GM23338 (cell line): ENCODE data around the gene RAD1. TPM values are rescaled to one million over a fixed set of nuclear protein-coding genes. Genes with fewer than 3 reads are reported as not detected.

Experiments used
- polyA plus RNA-seq: library from polyadenylated mRNA; unstranded; fragments of >200 nt; fragmentation: Nextera tagmentation; extraction: Ambion mirVana; gene quantifications from 2 replicates; pipeline ENCODE4 v1.2.1, GENCODE V29; 2016
- total RNA-seq: library from RNA; depleted of rRNA; stranded (reverse); fragments of >200 nt; shearing (Covaris generic); gene quantifications from 2 replicates; pipeline ENCODE4 v1.2.3, GENCODE V29; 2014; rRNA removed

RAD1 gene
- total and polyA plus RNA-seq, 2 experiments from 2014 or later = 39.3 to 40.9 TPM

Other genes with a start within 250 kb of the RAD1 start
- 2.2 and 3.6 TPM in 2 replicates for gene TTC23L, start 76.3 kb downstream of the RAD1 start, total RNA-seq
- gene TTC23L, start 76.3 kb downstream of the RAD1 start, polyA plus RNA-seq = 1.1 and 2.3 TPM in 2 replicates
- gene BRIX1, start 207 bp upstream of the RAD1 start, total RNA-seq = 69.2 and 72.6 TPM in 2 replicates
- gene BRIX1, start 207 bp upstream of the RAD1 start, polyA plus RNA-seq = 137 and 171 TPM in 2 replicates
- 35.7 and 40.8 TPM in 2 replicates for gene DNAJC21, start 14.1 kb upstream of the RAD1 start, total RNA-seq
- gene DNAJC21, start 14.1 kb upstream of the RAD1 start, polyA plus RNA-seq = 37.4 and 37.6 TPM in 2 replicates
- not detected in 2 replicates for gene AGXT2, start 132.4 kb upstream of the RAD1 start, total RNA-seq
- gene AGXT2, start 132.4 kb upstream of the RAD1 start, polyA plus RNA-seq = not detected in 2 replicates